T-helper 9 cell (primary cell): Measurements from ENCODE around the gene RUFY4.

Experiments used
- DNase-seq: peaks from one replicate; pipeline ENCODE4 v3.0.0-alpha.2; 2020

RUFY4 gene

DNA sequence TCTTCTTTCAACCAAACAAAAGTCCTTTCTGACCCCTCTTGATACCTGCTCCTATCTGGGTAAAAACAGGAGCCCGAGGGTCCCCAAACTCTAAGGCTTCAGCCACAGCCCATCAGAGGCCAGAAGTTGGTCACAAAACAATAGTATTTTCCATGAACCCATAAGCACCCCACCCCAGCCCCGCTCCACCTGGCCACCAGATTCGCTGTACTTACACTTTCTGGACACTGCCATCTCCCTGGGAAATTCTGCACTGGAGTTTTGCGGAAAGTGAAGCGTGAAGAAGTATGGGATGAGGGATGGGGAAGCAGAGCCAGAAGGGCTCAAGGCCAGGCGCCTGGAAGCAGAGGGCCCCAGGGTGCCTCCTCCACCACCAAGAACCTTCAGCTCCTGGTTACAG lies 5.2 kb upstream of the RUFY4 start:
- no peak for DNase-seq

DNA sequence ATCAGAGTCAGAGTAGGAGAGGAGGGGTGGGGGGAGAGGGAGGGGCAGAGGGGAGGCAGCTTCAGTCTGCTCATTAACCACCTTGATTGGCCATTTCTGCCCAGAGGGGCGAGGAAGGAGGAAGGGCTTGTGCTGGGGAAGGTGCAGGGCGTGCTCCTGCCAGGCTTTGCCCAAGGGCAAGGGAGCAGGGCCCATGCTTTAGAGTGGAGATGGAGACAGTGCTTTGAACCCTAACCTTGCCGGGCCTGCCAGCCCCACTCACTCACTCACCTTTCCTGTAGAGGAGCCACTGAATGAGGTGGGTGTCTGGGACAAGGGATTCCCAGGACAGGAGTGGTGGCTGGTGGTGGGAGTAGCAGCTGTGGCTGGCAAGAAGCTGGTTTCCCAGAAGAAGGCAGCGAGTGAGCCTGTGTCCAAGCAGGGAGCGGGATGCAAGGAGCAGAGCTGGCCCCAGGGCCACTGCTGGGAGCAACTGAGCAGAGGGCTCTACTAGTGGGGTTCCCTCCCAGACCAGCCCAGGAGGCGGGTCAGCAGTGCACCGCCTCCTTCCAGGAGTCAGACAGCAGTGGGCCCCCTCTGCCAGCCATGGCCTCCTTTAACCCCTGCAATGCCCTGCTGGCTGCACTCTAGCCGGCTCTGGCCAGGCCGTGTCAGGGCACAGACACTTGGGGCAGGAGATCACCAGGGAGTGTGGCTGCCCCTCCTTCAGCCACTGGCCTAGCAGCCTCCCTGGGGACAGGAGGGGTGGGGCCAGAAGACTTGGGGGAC lies 3.6 kb upstream of the RUFY4 start:
- DNase-seq, result no peak

DNA sequence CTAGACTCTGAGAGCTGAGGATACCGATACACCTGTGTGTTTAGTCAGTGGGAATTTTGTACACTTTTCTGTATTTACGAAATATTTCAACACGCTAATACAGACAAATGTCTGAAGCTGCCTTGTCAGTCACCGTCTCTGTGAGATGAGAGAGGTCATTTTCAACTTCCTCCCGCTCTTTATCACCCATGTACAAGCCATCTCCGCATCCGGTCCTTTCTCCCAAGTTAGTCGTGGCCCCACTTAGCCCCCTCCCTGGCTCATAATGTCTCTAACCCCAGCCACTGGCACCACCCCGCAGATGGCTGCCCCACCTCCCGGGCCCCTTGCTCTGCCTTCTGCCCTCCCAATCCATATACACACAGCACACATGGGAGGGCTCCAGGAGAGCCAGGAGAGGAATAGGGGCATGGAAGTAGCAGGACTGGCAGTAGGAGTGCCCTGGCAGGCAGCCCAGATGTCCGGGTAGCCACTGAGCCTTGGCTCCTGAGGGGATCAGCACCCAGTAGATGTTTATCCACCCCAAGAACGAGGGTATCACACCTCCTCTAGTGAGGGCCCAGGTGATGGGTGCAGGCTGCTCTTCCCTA lies 2.0 kb upstream of the RUFY4 start:
- no peak for DNase-seq

DNA sequence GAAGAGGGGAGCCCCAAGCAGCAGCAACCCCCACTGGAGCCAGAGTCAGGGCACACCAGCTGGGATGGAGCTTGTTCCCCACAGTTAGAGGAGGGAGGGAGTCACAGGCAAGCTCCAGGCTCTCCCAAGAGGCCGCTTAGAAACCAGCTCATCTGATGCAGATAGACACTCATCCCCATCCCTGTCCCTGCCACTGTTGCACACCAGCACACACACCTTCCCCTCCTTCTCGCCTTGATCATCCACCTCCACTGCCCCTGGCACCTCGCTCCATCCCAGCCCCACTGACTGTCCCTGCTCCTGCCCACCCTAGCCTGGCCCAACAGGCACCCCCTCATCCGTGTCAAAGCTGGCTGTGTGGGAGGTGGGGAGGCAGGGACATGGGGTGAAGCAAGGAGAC lies 1.5 kb upstream of the RUFY4 start:
- DNase-seq, result no peak

DNA sequence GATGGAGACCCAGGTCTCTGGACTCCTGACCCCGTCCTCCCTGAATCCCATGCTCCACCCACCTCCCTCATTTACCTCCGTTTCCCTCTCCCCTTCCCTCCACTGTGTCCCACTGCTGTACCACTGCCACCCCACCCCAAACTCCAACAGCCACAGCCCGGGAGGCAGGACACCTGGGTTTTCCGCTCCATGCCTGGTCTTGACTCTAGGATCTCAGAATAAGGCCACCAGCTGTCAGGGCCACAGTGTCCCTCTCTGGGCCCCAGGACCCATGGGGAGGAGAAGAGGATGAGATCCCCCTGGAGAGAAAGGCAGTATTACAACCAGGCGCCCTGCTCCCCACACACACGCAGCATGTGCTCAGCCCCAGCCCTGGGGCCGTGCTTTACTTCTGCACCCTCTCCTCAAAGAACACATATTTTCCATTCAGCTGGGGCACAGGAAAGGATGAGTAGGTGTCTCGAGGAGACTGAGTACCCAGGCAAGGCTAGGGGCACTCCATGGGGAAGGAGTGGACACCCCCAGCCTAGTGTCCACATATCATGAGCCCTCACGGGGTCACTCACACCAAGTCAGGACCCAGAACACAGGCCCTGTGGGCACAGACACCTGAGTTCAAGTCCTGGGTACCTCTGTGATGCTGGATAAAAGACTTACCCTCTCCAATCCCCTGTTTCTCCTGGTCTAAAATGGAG lies 700 bp downstream of the RUFY4 start:
- no peak for DNase-seq

DNA sequence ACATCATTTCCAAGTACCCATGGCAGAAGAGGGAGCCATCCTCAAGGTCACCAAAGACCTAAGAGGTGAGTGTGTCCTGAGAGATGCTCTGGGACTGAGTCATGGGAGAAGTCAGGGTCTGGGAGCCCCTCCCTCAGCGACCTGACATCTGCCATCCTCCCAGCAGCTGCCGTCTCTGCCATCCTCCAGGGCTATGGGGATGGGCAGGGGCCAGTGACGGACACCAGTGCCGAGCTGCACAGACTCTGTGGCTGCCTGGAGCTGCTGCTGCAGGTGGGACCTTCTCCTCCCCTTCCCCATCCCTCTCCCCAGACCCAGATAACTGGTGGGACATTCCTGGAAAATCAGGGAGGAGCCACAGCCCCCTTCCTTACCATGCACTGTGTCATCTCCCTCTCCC lies 1.5 kb downstream of the RUFY4 start:
- DNase-seq, result no peak

DNA sequence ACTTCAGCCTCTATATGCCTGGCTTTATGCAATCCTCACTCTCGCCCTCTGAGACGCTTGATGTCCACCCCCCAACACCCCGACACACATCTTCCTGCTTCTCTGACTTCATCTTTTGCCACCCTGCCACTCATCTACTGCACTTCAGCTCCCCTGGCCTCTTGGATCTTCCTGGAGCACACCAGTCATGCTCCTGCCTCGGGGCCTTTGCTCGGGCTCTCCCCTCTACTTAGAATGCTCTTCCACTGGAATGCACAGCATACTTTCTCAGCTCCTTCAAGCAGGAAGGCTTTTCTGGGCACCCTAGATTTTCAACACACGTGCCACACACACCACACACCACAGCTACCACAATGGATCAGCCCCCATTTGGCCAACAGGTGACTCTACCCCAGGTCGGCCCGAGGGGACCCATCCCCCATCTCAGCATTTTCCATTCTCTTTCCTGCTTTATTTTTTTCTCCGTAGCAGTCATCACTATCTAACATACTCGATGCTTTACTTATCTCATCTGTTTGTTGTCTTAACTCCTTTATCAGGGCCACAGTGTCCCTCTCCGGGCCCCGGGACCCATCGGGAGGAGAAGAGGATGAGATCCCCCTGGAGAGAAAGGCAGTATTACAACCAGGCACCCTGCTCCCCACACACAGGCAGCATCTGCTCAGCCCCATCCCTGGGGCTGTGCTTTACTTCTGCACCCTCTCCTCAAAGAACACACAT lies 2.3 kb downstream of the RUFY4 start:
- DNase-seq, result no peak

DNA sequence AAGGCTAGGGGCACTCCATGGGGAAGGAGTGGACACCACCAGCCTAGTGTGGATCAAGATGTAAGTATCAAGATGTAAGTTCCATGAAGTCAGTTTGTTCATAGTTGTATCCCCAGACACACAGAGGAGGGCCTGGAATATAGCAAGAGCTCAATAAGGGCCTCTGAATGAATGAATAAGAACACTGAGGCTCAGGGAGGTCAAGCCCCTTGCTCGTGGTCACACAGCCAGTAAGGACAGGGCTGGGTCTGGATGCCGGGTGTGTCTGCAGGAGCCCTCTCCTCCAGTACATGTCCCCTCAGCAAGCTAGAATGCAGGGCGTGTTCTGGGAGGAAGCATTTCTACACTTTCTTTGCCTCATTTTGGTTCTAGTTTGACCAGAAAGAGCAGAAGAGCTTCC lies 2.9 kb downstream of the RUFY4 start:
- DNase-seq, result no peak

DNA sequence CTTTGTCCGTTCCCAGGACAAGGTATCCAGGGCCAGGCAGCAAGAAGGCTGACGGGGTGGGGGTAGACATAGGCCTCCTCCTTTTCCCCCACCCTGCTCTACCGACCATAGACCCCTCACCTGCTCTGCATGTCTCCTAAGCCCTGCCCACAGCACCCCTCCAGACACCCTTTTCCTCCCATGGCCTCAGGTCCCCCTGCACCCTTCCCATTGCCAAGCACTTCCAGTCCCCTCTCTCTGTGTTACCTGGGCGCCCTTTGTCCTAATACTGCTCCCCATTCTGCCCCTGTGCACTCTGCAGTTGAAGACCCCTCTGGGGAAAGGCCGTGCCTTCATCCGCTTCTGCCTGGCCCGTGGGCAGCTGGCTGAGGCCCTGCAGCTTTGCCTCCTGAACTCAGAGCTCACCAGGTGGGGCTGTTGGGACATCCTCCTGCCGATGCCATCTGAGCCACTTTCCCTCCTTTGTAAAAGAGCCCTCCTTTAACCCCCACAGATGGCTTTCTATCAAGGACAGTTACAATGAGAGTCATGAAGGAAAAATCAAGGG lies 3.5 kb downstream of the RUFY4 start:
- no peak for DNase-seq

DNA sequence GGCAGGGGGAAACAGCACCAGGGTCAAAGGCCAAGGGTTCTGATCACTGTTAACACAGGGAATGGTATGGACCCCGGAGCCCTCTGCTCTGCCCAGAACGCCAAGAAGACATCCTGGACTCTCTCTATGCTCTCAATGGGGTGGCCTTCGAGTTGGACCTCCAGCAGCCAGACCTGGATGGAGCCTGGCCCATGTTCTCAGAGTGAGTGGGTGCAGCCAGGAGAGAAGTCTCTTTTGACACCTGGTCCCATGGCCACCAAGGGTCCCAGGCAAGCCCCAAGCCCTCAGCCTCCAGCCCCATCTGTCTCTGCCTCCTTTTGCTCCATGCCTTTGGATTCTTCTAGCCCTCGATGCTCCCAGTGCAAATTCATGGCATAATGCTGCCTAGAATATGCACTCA lies 4.1 kb downstream of the RUFY4 start:
- DNase-seq, result no peak

DNA sequence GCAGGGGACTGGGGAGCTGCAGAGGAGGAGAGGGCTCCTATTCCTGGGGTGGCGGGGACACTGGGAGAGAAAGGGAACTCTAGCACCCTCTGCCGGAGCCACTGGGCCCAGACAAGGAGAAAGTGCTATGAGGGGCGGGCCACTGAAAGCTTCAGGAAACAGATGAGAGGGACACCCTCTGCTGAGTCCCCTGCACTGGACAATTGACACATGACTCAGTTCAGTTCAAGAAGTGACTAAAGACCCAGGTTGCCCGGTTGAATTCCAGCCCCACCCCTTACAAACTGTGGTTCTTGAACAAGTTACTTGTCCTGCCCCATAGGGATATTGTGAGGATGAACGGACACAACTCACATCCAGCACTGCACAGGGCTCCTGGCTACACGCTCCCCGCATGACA lies 5.0 kb downstream of the RUFY4 start:
- DNase-seq, result no peak

DNA sequence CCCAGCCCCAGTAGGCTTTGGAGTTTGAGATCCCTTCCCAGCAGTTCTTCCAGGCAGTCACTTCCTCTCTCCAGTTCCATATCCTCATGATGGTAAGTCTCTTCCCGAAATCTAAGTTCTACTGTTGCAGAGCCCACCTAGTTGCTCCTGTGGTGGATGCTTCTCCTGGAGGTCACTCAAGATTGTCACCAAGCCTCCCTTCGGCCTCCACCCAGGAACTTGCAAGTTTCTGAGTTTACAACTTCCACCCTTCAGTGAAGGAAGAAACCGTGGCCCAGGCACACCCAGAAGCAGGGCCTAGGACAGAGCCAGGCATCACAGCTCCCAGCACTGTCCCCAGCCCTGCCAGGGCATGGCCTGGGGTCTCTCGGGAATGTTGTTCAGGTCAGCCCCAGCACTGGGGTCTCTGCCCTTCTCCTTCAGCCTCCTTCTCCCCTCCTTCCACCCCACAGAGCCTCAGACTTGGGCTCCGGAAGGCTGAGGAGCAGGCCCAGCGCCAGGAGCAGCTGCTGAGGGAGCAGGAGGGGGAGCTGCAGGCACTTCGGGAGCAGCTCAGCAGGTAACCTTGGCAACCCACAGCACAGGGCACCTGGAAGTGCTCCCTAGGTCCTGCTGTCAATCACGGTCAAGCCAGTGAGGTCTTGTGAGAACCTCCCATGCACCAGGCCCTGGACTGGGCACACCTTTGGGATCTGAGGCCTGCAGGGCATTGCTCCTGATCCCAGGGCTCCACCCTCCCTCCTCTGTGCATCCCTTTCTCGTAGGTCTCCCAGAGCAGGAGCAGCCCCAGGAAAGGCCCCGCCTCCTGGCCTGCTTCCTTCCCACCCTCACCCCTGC lies 7.1 kb downstream of the RUFY4 start:
- no peak for DNase-seq

DNA sequence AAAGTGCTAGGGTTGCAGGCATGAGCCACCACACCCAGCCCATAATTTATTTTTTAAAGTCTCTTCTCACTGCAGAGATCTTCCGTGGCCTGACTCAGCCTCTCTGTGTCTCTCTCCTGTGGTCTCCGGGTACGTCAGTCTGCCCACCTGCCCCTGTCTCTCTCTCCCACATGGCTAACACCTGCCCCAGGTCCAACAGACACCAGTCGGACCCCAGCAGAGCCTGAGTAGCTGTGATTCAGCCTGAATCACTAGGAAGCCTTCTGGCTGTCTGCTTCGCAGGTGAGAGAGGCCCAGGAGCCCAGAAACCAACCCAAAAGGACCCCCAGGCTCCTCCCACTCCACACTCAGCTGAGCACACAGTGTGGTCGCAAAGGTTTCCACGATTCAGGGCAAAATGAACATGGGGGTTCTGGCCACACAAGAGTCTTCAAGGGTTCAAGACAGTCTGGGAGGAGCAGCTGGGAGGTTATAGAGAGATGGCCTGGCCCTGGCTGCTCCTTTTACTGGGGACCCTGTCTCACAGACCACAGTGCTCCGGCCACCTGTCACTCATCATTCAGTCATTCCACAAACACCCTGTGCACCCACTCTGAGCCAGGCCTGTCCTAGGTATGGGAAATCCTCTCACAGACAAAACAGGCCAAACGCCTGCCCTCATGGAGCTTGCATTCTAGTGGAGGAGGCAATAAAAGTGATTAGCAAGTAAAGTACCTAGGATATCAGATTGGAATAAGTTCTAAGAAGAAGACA lies 8.6 kb downstream of the RUFY4 start:
- DNase-seq, result no peak

DNA sequence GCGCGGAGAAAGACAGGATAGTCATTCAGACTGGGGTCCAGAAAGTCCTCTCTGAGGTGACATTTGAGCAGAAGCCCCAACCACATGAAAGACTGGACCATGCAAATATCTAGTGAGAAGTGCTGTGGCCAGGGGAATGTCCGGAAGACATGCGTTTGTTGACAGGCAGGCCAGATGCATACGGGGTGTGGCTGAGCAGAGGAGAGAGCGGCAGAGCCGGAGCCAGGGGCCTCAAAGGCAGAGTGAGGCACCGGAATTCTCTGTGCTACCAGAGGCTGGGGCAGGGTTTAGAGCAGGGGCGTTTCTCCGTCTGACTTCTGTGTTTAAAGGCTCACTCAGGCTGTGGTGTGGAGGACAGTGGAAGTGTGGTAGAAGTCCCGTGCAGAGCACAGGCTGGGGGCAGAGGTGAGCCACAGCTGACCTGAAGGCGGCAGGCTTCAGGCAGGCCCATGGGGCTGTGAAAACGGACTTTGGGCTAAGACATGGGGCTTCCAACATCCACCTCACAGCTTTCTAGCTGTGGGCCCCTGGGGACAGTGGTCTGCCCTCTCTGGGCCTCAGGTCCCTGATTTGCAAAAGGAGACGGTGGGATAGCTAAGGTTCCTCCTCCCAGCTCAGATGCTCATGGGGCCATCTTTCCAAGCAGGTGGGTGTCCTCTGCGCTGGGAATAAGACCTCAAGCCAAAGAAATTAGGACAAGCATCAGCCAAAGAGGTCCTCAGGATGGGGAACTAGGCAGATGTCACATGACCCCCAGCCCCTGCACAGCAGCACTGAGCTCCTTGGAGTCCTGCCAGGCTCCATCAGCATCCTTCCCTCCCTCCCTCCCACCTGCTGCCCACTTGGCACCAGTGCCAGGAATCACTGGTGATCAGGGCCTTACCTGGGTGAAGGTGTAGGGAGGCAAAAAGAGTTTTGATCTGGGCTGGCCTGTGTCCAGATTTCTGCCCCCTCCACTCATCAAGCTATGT lies 11.2 kb downstream of the RUFY4 start:
- no peak for DNase-seq

DNA sequence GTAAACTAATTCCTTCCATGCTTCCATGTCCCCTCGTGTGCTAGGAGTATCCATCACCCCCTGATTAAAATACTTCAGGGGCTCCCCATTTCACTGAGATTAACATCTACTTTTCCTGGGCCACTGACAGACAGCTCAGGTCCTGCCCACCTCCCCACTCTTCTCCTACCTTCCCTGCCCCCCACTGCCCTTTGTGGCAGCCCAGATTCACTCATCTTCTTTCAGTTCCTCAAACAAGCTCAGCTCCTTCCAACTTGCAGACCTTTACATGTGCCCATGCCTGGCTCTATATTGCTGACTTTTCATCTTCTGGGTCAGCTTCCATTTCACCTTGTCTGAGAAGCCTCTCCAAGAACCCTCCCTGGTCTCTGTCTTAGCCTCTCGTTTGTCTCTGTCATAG lies 12.0 kb downstream of the RUFY4 start:
- no peak for DNase-seq

DNA sequence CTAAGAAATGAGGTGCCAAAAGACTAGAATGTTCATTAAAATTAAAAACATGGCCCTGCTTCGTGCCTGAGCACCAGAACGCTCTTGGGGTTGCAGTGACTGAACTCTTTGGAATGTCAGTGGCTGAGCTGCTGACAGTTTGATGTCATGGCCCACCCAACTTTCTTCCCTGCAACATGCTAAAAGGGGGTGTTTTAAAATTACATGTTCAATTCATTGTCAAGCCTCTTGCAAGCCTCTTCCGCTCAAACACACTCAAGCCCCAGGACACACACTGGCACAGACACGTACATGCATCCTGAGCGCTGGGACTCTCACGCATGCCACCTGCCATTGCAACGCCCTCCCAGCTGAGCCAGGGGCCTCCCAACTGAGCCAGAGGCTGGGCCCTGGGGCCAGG lies 12.6 kb downstream of the RUFY4 start:
- no peak for DNase-seq

DNA sequence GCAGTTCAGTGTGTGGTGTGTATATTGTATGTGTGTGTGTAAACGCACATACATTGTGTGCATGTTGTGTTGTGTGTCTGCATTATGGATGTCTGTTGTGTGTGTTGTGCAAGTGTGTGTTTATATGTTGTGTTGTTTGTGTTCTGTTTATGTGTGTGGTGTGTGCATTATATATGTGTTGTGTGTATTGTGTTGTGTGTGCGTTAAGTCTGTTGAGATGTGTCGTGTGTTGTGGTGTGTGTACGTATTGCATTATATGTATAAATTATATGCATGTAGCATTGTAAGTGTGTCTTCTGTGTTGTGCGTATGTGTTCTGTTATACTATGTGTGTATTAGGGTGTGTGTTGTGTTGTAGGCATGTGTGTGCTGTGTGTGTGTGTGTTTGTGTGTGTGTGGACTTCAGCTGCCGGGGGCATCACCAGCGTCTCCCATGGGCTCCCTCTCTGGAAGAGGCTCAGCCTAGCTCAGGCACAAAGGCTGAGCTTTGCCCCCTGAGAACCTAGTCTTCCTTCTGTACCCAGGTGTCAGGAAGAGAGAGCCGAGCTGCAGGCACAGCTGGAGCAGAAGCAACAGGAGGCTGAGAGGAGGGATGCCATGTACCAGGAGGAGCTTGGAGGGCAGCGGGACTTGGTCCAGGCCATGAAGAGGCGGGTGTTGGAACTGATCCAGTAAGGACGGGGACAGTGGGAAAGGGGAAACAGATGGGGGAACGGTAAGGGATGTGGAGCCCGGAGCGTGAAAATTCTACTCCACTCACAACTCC lies 13.7 kb downstream of the RUFY4 start:
- DNase-seq, result no peak

DNA sequence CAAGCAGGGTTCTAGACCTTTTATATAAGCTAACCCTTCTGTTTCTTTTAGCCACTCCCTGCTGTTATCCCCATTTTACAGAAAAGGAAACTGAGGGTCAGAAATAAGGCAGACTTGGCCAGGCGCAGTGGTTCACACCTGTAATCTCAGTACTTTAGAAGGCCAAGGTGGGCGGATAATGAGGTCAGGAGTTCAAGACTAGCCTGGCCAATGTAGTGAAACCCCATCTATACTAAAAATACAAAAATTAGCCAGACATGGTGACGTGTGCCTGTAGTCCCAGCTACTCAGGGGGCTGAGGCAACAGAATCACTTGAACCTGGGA lies 14.3 kb downstream of the RUFY4 start:
- no peak for DNase-seq

DNA sequence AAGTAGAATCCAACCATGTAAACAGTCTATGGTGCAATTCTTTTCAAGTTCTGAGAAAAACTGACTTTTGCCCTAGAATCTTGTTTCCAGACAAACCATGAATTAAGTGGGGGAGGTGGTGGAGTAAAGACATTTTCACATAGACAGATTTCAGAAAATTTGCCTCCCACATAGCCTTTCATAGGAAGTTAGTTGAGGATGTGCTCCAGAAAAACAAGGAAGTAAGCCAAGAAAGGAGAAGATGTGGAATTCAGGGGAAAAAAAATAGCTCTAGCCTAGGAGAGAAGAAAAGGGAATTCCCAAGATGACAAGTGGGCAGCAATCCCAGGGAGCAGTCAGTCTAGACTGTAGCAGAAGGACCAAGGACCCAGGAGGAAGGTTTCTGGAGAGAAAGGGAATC lies 17.4 kb downstream of the RUFY4 start:
- no peak for DNase-seq

DNA sequence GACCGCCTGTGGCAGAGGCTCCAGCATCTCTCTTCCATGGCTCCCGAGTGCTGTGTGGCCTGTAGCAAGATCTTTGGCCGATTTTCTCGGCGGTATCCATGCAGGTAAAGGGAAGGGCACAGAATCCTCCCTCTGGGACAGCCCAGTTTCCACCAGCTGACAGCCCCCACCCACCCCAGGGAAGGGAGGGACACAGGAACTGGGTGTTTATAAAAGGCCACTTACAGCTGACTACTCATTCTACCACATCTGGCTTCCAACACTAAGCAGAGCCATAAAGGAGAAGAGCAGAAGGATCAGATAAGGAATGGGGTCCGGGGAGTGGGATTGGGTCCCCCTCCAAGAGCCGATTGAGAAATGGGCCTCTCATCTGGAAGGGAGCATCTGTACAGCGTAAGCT lies 20.2 kb downstream of the RUFY4 start:
- DNase-seq, result no peak
